GM12873 (cell line): ENCODE measurements around the gene SLC16A13.

Experiments used
- TF ChIP-seq, protein P1 (sequence below): IDR thresholded peaks from 2 replicates; pipeline ENCODE4 v1.5.1; 2012; ENCODE audit warnings: low read depth, mild to moderate bottlenecking, moderate library complexity, low read length, control low read depth; ENCODE audit not compliant: insufficient read depth; ENCODE audit errors: missing control alignments

Gene SLC16A13

DNA sequence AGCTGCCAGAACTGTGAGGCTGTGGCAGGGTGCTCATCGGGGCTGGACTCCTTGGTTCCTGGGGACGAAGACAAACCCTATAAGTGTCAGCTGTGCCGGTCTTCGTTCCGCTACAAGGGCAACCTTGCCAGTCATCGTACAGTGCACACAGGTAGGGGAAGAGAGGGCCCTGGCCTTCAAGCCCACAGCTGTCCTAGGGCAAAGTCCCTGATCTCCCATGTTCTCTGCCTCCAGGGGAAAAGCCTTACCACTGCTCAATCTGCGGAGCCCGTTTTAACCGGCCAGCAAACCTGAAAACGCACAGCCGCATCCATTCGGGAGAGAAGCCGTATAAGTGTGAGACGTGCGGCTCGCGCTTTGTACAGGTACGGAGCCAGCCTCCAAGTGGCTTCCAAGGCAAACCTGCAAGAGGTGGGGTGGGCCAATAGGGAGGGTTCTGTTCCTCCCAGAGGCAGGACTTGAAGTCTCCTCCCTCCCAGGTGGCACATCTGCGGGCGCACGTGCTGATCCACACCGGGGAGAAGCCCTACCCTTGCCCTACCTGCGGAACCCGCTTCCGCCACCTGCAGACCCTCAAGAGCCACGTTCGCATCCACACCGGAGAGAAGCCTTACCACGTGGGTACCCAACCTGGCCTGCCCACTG is 9.2 kb upstream of the SLC16A13 start:
- TF ChIP-seq, protein P1, sequence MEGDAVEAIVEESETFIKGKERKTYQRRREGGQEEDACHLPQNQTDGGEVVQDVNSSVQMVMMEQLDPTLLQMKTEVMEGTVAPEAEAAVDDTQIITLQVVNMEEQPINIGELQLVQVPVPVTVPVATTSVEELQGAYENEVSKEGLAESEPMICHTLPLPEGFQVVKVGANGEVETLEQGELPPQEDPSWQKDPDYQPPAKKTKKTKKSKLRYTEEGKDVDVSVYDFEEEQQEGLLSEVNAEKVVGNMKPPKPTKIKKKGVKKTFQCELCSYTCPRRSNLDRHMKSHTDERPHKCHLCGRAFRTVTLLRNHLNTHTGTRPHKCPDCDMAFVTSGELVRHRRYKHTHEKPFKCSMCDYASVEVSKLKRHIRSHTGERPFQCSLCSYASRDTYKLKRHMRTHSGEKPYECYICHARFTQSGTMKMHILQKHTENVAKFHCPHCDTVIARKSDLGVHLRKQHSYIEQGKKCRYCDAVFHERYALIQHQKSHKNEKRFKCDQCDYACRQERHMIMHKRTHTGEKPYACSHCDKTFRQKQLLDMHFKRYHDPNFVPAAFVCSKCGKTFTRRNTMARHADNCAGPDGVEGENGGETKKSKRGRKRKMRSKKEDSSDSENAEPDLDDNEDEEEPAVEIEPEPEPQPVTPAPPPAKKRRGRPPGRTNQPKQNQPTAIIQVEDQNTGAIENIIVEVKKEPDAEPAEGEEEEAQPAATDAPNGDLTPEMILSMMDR: no peak

DNA sequence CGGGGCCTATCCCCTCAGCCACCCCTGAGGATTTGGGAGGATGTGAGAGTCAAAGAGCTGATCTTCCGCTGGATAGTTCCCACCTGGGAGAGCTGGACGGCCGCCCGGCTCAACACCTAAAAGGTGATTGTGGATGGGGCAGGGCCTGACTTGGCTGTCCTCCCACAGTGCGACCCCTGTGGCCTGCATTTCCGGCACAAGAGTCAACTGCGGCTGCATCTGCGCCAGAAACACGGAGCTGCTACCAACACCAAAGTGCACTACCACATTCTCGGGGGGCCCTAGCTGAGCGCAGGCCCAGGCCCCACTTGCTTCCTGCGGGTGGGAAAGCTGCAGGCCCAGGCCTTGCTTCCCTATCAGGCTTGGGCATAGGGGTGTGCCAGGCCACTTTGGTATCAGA is 8.5 kb upstream of the SLC16A13 start:
- TF ChIP-seq, protein P1: no peak

DNA sequence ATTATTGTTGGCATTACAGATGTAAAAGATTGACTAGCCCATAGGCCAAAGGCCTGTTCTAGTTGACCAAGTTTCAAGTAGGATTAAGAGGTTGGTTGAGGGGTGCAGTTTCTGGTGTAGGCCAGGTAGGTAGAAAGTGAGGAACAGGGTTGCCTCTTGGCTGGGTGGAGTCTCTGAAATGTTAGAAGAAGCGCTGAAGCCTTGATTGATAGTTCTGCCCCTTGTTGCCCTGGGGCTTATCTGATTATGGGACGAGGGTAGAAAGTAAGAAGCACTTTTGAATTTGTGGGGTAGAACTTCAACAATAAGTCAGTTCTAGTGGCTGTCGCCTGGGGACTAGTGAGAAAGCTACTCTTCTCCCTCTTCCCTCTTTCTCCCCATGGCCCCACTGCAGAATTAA is 6.7 kb upstream of the SLC16A13 start:
- TF ChIP-seq, protein P1: no peak

DNA sequence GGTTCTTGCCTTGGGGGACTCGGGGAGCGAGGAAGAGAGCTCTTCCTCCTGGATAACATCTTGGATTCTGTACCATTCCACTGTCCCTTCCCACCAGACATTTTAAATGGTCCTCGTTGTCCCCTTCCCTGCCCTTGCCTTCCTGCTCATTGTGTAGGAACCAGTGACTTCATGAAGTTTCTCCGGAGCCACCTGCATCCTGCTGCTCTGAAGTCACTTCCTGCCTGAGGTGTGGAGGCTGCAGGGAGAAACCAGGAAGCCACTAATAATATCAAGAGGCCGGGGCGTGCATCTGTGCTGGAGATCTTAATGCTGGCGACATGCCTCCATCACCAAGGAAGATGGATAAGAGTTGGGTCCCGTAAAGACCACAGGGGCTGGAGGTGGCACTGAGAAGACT is 6.2 kb upstream of the SLC16A13 start:
- TF ChIP-seq, protein P1: no peak

DNA sequence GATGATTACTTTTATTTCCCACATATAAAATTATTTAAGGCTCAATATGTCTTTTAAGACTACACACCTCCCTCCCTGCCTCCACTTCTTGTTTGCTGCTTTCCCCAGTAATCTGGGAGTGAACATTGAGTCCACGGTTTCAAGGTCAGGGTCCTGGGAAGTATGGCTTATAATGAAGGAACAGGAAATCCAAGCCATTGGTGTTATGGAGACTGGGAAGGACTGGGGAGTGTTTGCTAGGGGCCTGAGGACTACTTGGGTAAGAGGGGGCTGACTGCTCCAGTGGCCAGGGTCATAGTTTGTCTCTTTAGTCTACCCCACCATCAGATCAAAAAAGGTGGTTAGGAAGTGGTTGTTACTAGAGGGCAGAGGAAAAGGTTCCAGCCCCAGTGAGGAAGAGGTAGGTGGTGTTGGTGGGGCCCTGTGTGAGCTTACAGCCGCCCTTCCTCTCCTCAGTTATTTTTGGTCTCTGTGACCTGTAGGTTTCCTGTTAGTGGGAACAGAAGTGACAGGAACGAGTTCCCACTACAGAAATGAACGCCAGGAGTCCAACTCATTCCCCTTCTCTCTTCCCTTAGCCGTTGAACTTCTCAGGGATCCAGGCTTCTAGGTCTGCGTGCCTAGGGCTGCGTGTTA is 742 bp upstream of the SLC16A13 start:
- TF ChIP-seq, protein P1: no peak

DNA sequence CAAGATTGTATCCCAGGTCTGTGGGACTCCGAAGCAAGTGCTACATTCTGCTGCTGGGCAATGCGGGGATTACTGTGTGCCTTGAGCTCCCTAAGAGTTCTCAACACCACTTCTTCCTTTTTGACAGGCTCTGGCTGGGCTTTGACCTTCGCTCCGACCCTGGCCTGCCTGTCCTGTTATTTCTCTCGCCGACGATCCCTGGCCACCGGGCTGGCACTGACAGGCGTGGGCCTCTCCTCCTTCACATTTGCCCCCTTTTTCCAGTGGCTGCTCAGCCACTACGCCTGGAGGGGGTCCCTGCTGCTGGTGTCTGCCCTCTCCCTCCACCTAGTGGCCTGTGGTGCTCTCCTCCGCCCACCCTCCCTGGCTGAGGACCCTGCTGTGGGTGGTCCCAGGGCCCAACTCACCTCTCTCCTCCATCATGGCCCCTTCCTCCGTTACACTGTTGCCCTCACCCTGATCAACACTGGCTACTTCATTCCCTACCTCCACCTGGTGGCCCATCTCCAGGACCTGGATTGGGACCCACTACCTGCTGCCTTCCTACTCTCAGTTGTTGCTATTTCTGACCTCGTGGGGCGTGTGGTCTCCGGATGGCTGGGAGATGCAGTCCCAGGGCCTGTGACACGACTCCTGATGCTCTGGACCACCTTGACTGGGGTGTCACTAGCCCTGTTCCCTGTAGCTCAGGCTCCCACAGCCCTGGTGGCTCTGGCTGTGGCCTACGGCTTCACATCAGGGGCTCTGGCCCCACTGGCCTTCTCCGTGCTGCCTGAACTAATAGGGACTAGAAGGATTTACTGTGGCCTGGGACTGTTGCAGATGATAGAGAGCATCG is 2.4 kb downstream of the SLC16A13 start:
- TF ChIP-seq, protein P1: no peak

DNA sequence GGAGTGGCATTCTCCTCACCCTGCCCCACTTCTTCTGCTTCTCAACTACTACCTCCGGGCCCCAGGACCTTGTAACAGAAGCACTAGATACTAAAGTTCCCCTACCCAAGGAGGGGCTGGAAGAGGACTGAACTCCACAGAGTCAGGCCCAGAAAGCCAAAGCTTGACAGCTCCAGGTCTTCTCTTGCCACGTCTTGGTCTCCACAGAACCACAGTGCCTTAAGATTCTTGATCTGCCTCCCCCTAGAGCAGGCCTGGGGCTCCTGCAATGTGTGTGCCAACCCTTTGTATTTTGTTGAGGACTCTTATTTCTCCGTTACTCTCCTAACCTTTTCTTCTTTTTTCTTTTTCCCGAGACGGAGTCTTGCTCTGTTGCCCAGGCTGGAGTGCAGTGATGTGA is 4.0 kb downstream of the SLC16A13 start:
- TF ChIP-seq, protein P1: no peak
